HG02840 (cell line): Measurements from ENCODE around the gene BCR.

Experiments used
- ATAC-seq: cut with Tn5 transposase; IDR thresholded peaks from one replicate; pipeline ENCODE4 v1.9.1; 2021; ENCODE audit warnings: mild to moderate bottlenecking, moderate library complexity, moderate number of reproducible peaks; ENCODE audit not compliant: unreplicated experiment, low FRiP score

The BCR gene

GRCh38 chr22:23193196-23193827, 13.0 kb downstream of the BCR start:
- ATAC-seq, result no peak

GRCh38 chr22:23193882-23194281, 13.6 kb downstream of the BCR start:
- no peak for ATAC-seq

- ATAC-seq, result no peak
Measured at GRCh38 chr22:23196165-23196564, 15.9 kb downstream of the BCR start.

GRCh38 chr22:23197836-23198235, 17.5 kb downstream of the BCR start:
- ATAC-seq, result no peak

- no peak for ATAC-seq
Measured at GRCh38 chr22:23199159-23199558, 18.9 kb downstream of the BCR start.

GRCh38 chr22:23200898-23201297, 20.6 kb downstream of the BCR start:
- ATAC-seq, result no peak

GRCh38 chr22:23202812-23203451, 22.6 kb downstream of the BCR start:
- ATAC-seq, result no peak

GRCh38 chr22:23203452-23204124, 23.3 kb downstream of the BCR start:
- no peak for ATAC-seq

GRCh38 chr22:23204125-23204488, 23.8 kb downstream of the BCR start:
- ATAC-seq, result no peak

- ATAC-seq, result no peak
Measured at GRCh38 chr22:23204541-23205157, 24.3 kb downstream of the BCR start.

GRCh38 chr22:23205339-23206049, 25.2 kb downstream of the BCR start:
- ATAC-seq, result no peak

GRCh38 chr22:23206915-23207314, 26.6 kb downstream of the BCR start:
- ATAC-seq, result no peak

GRCh38 chr22:23207729-23208393, 27.6 kb downstream of the BCR start:
- ATAC-seq, result no peak

GRCh38 chr22:23210428-23211170, 30.3 kb downstream of the BCR start:
- no peak for ATAC-seq

- no peak for ATAC-seq
Measured at GRCh38 chr22:23211622-23212021, 31.3 kb downstream of the BCR start.

GRCh38 chr22:23212061-23213021, 32.0 kb downstream of the BCR start:
- no peak for ATAC-seq

- ATAC-seq, result no peak
Measured at GRCh38 chr22:23213022-23213555, 32.8 kb downstream of the BCR start.

GRCh38 chr22:23213581-23214334, 33.4 kb downstream of the BCR start:
- ATAC-seq, result no peak
